ENCODE measurements around the gene CELSR3.
A peak's percentile ranks its signal among the peaks of the same experiment; 100 is the strongest.

The CELSR3 gene

DNA sequence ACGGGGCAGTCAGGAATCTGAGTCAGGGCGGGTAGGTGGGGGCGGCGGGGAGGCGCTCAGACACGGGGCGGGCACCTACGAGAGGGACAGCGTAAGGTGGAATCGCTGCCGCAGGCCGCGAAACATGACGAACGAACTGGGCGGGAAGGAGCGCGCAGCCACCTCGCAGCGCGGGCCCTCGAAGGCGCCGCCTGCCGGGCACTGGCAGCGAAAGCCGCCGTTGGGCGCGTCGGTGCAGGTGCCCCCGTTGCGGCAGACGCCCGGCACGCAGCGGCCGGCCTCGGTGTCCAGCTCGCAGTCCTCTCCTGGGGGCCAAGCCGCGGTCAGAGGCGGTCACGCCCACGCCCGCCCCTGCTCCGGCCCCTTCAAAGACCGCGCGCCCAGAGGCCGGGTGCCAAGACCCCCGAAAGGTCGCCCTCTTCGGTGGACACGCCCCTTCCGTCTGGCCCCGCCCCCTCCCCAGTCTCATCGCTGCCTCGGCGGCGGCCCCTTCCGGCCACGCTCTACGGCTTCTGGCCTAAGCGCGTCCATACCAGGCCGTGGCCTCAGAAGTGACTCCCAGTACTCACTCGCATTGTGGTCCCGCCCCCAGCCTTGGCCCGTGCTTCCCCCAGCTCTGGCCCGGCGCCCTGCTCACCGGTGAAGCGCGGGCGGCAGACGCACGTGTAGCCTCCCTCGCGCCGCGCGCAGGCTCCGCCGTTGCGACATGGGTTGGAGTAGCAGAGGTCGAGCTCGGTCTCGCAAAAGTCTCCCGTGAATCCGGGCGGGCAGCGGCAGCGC is 6.4 kb downstream of the CELSR3 start:
- no peak overlapping the region for H3K4me3 ChIP-seq (ENCODE audit: low read depth, low read length)
- peak; percentile 78 for DNase-seq (ENCODE audit: low read depth)
- no peak for TF ChIP-seq MYC (IDR thresholded peaks at IDR 0.05; ENCODE audit: low read depth, low read length)
- TF ChIP-seq, protein P1, sequence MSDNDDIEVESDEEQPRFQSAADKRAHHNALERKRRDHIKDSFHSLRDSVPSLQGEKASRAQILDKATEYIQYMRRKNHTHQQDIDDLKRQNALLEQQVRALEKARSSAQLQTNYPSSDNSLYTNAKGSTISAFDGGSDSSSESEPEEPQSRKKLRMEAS (IDR thresholded peaks at IDR 0.05; ENCODE audit: low read depth, low read length): no peak
- TF ChIP-seq POLR2A (IDR thresholded peaks at IDR 0.05; ENCODE audit: extremely low read depth, insufficient read length): no peak
- TF ChIP-seq, protein P2, sequence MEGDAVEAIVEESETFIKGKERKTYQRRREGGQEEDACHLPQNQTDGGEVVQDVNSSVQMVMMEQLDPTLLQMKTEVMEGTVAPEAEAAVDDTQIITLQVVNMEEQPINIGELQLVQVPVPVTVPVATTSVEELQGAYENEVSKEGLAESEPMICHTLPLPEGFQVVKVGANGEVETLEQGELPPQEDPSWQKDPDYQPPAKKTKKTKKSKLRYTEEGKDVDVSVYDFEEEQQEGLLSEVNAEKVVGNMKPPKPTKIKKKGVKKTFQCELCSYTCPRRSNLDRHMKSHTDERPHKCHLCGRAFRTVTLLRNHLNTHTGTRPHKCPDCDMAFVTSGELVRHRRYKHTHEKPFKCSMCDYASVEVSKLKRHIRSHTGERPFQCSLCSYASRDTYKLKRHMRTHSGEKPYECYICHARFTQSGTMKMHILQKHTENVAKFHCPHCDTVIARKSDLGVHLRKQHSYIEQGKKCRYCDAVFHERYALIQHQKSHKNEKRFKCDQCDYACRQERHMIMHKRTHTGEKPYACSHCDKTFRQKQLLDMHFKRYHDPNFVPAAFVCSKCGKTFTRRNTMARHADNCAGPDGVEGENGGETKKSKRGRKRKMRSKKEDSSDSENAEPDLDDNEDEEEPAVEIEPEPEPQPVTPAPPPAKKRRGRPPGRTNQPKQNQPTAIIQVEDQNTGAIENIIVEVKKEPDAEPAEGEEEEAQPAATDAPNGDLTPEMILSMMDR (IDR thresholded peaks at IDR 0.05; ENCODE audit: low read depth, low read length): peak; percentile 58

DNA sequence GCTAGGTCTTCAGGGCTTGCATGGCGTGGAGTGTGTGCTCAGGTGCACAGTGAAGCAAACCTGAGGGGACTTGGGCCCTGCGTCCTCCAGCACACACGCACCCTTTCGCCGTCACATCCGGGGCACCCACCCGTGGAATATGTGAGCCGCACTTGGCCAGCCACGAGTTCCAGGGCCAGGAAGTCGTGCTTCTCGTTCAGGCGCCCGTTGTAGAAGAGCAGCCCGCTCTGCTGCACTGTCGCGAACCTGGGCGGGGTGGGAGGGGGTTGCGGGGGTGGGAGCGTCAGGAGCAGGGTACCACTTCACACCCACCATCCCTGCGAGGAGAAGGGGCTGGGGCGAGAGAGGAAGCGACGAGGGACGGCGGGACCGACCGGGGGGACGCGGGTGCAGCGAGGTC is 7.1 kb downstream of the CELSR3 start:
- no peak for DNase-seq (ENCODE audit: low read depth)
- TF ChIP-seq POLR2A (IDR thresholded peaks at IDR 0.05; ENCODE audit: extremely low read depth, insufficient read length) (no peak), MYC (IDR thresholded peaks at IDR 0.05; ENCODE audit: low read depth, low read length) (no peak)
- TF ChIP-seq, protein P2 (IDR thresholded peaks at IDR 0.05; ENCODE audit: low read depth, low read length): no peak
- TF ChIP-seq, protein P1 (IDR thresholded peaks at IDR 0.05; ENCODE audit: low read depth, low read length): no peak
- H3K4me3 ChIP-seq (ENCODE audit: low read depth, low read length): no peak overlapping the region

DNA sequence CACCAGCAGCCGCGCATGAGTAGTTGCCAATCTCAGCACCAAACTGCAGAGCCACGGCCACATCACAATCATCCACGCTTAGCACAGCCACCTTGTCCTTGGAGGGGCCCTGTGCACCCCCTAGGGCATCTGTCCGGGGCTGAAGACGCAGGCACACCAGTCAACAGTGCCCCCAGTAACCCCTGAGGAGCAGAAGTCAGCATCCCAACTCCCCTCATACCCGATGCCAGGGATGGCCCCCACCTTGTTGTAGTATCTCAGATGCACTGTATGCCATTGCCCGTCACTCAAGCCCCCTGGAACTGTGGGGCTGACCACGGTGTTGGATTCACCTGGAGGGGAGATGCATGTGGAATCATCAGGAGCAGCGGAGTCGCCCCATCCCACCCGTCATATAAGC is 7.6 kb downstream of the CELSR3 start:
- no peak overlapping the region for H3K4me3 ChIP-seq (ENCODE audit: low read depth, low read length)
- no peak for DNase-seq (ENCODE audit: low read depth)
- TF ChIP-seq, protein P2 (IDR thresholded peaks at IDR 0.05; ENCODE audit: low read depth, low read length): no peak
- TF ChIP-seq POLR2A (IDR thresholded peaks at IDR 0.05; ENCODE audit: extremely low read depth, insufficient read length): no peak
- TF ChIP-seq MYC (IDR thresholded peaks at IDR 0.05; ENCODE audit: low read depth, low read length): no peak
- TF ChIP-seq, protein P1 (IDR thresholded peaks at IDR 0.05; ENCODE audit: low read depth, low read length): no peak

DNA sequence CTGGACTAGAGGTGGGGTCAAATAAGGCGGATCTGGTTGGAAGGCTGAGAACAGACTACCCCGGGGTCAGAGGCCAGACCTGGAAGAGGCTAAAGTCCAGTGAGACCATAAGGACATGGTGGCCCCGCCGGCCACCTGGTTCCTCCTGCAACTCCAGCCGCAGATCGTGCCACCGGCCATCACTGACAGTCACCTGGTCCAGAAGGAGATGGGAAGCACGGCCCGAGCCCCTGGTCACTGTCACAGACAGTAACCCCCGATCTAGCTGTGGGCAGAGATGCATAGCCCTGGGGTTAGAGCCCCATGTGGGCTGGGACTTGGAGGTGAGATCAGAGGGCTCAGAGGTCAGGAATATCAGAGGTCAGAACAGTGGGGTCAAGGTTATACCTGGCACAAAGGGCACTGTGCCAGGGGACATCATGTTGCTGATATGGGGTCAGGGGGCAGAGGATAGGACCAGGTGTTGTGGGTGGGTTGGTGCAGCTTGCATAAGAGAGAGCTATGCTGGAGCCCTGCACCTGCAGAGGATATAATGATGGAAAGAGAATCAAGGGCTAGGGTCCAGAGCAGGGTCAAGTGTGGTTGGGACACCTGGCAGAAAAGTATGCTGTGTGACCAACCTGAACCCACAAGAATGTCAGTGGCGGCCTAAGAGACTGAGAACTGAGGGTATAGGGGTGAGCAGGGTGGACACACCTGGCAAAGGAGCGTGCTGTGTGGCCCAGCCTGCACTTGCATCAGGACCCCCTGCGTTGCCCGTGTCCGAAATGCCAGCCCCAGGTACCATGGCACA is 9.6 kb downstream of the CELSR3 start:
- TF ChIP-seq POLR2A (IDR thresholded peaks at IDR 0.05; ENCODE audit: extremely low read depth, insufficient read length): no peak
- TF ChIP-seq, protein P2 (IDR thresholded peaks at IDR 0.05; ENCODE audit: low read depth, low read length): no peak
- TF ChIP-seq MYC (IDR thresholded peaks at IDR 0.05; ENCODE audit: low read depth, low read length): no peak
- TF ChIP-seq, protein P1 (IDR thresholded peaks at IDR 0.05; ENCODE audit: low read depth, low read length): no peak
- no peak overlapping the region for H3K4me3 ChIP-seq (ENCODE audit: low read depth, low read length)
- no peak for DNase-seq (ENCODE audit: low read depth)

DNA sequence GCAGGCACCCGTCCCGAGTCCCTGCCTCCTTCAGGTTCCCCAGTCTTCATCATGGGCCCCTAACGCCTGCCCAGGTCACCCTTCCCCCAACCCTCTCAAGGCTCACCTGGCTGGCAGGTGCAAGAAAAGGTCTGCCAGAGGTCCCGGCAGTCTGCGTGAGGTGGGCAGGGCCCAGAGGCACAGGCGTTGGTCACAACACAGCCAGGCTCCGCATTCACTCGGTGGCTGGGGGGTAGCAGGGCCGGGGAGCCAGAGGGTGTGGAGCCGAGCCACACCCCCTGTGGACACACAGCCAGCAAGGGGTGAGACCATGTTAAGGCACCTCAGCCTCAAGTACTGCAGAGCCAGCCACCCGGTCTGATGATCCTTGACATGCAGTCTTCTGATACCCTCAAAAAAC is 10.9 kb downstream of the CELSR3 start:
- no peak overlapping the region for H3K4me3 ChIP-seq (ENCODE audit: low read depth, low read length)
- DNase-seq (ENCODE audit: low read depth): no peak
- TF ChIP-seq, protein P2 (IDR thresholded peaks at IDR 0.05; ENCODE audit: low read depth, low read length): no peak
- TF ChIP-seq MYC (IDR thresholded peaks at IDR 0.05; ENCODE audit: low read depth, low read length) (no peak), POLR2A (IDR thresholded peaks at IDR 0.05; ENCODE audit: extremely low read depth, insufficient read length) (no peak)
- TF ChIP-seq, protein P1 (IDR thresholded peaks at IDR 0.05; ENCODE audit: low read depth, low read length): no peak

All from NB4 (cell line).